Activated CD8-positive, alpha-beta T cell treated with anti-CD3 and anti-CD28 coated beads for 36 hours (primary cell): ENCODE measurements around the gene ACTL10. TPM values are rescaled to one million over a fixed set of nuclear protein-coding genes. Genes with fewer than 3 reads are reported as not detected.
A peak's percentile ranks its signal among the peaks of the same experiment; 100 is the strongest.

Experiments used
- ATAC-seq: fragments of 200-7000 bp; cut with Tn5 transposase; one replicate; pipeline ENCODE4 v1.10.0; 2021; ENCODE audit warnings: mild to moderate bottlenecking, moderate library complexity
- CTCF ChIA-PET: fragments of 350-600 bp; sonication (Branson Sonifier 250); formaldehyde crosslinking; loops from one replicate; lab custom pipeline; 2021; ENCODE audit warnings: antibody characterized with exemption; lab: Charles Lee
- POLR2A ChIA-PET: fragments of 350-600 bp; sonication (Branson Sonifier 250); formaldehyde crosslinking; loops from one replicate; lab custom pipeline; 2021; ENCODE audit warnings: antibody characterized with exemption; lab: Charles Lee
- DNase-seq: peaks from one replicate; pipeline ENCODE4 v3.0.0-alpha.2; 2020
- H3K27ac Mint-ChIP-seq: one replicate; pipeline ENCODE4 v1.8.0; 2021; ENCODE audit warnings: mild to moderate bottlenecking, mixed read lengths
- H3K27me3 Mint-ChIP-seq: one replicate; pipeline ENCODE4 v1.8.0; 2021; ENCODE audit warnings: mixed read lengths
- H3K36me3 Mint-ChIP-seq: one replicate; pipeline ENCODE4 v1.8.0; 2021; ENCODE audit warnings: low read depth, mixed read lengths
- H3K4me1 Mint-ChIP-seq: one replicate; pipeline ENCODE4 v1.8.0; 2021; ENCODE audit warnings: low read depth, mixed read lengths
- H3K4me3 Mint-ChIP-seq: one replicate; pipeline ENCODE4 v1.8.0; 2021; ENCODE audit warnings: mild to moderate bottlenecking, moderate library complexity, mixed read lengths
- H3K9me3 Mint-ChIP-seq: one replicate; pipeline ENCODE4 v1.8.0; 2021; ENCODE audit warnings: mixed read lengths
- intact Hi-C: fragments of 100-400 bp; cut with micrococcal nuclease; formaldehyde crosslinking; loops from one replicate; pipeline ENCODE4 v1.10.0; 2022
- total RNA-seq, 2 experiments: library from RNA; stranded (reverse); gene quantifications; one replicate each; pipeline ENCODE4 v1.2.3, GENCODE V29; 2021
- TF ChIP-seq, protein P1 (sequence below): fragments of 200-600 bp; IDR thresholded peaks from one replicate; pipeline ENCODE4 v1.8.0; 2022; ENCODE audit warnings: antibody characterized with exemption, mild to moderate bottlenecking

The ACTL10 gene
- total RNA-seq, 2 experiments from 2014 or later: 2.4 TPM

DNA sequence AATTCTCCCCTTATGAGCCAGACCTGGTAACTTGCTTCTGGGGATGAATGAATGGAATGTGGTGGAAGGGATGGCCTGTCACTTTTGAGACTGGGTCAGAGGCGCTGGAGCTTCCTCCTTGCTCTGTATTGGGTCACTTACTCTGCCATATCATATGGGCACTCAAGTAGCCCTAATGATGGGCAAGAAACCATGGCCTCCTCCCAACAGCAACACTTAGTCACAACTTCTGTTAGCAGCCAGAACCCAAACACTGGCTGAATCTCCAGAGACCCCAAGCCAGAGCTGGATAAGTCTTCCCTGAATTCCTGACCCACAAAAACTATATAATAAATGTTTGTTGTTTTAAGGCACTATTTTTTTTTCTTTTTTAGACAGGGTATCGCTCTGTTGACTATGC is 13.9 kb downstream of the ACTL10 start:
- Mint-ChIP-seq H3K36me3 (peaks cover 73% of the 10 kb centered on the region), H3K9me3 (no peaks in the 10 kb centered on the region), H3K4me3 (no peak overlapping the region), H3K27ac (peak overlapping the region; percentile 8), H3K4me1 (peaks cover 70% of the 10 kb centered on the region), H3K27me3 (no peaks in the 10 kb centered on the region)
- intact Hi-C loops: no loop called here
- TF ChIP-seq, protein P1, sequence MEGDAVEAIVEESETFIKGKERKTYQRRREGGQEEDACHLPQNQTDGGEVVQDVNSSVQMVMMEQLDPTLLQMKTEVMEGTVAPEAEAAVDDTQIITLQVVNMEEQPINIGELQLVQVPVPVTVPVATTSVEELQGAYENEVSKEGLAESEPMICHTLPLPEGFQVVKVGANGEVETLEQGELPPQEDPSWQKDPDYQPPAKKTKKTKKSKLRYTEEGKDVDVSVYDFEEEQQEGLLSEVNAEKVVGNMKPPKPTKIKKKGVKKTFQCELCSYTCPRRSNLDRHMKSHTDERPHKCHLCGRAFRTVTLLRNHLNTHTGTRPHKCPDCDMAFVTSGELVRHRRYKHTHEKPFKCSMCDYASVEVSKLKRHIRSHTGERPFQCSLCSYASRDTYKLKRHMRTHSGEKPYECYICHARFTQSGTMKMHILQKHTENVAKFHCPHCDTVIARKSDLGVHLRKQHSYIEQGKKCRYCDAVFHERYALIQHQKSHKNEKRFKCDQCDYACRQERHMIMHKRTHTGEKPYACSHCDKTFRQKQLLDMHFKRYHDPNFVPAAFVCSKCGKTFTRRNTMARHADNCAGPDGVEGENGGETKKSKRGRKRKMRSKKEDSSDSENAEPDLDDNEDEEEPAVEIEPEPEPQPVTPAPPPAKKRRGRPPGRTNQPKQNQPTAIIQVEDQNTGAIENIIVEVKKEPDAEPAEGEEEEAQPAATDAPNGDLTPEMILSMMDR: no peak
- no peak for DNase-seq
- ChIA-PET CTCF (interaction anchor here (0.8 to 7.6 kb wide), 4 partner anchors 10 to 27 kb away, joined by 3 to 71 read pairs (median 4); partner anchors contain the start of gene ACTL10), POLR2A (interaction anchor here (0.6 to 12.5 kb wide), 5 partner anchors 12 to 1557 kb away, joined by 3 to 262 read pairs (median 5); partner anchors contain the start of genes ACTL10, C20orf144, NECAB3 and ZNF341)
- no peak for ATAC-seq

GRCh38 chr20:33681288-33681687 is 14.5 kb downstream of the ACTL10 start:
- CTCF ChIA-PET: interaction anchor here (0.8 to 7.6 kb wide), 4 partner anchors 11 to 51 kb away, joined by 3 to 71 read pairs (median 4); partner anchors contain the start of genes ACTL10 and ZNF341
- POLR2A ChIA-PET: interaction anchor here (0.6 to 12.5 kb wide), 6 partner anchors 12 to 1557 kb away, joined by 3 to 262 read pairs (median 3); partner anchors contain the start of genes ACTL10, C20orf144, NECAB3 and PXMP4
- Mint-ChIP-seq H3K4me3 (peak overlapping the region; percentile 30), H3K27me3 (no peaks in the 10 kb centered on the region), H3K4me1 (peaks cover 70% of the 10 kb centered on the region), H3K9me3 (no peaks in the 10 kb centered on the region), H3K27ac (peak overlapping the region; percentile 86), H3K36me3 (peaks cover 72% of the 10 kb centered on the region)
- TF ChIP-seq, protein P1: no peak
- ATAC-seq: no peak
- intact Hi-C loops: no loop called here
- DNase-seq: no peak

DNA sequence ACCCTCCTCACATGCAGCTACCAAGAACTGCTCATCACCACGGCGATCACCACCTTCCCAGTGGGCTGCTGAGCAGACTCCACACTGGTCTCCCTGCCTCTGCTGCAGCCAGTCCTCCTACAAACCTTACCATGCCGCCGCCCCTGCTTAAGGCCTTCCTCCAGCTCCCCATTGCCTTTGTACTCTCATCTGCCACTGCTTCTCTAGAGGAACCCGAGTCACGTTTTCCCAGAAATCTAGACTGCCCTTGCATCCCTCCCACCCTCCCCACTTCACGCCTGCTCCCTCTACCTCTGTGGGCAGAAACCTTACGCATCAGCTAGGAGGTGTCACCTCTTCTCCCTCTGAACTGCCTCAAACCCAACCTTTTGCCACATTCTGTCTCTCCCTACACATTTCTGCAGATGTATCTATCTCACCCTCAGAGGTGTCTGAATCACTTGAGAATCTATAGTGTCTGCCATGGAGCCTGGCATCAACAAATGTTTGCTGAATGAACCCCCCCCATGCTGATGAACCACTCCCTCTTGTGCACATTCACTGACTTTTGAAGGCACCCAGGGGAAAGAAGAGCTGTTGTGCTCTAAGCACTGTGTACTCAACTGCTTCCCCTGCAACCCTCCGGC is 15.1 kb downstream of the ACTL10 start:
- Mint-ChIP-seq H3K27ac (peak overlapping the region; percentile 86), H3K9me3 (no peaks in the 10 kb centered on the region), H3K36me3 (peaks cover 67% of the 10 kb centered on the region), H3K4me3 (peak overlapping the region; percentile 30), H3K27me3 (no peaks in the 10 kb centered on the region), H3K4me1 (peaks cover 74% of the 10 kb centered on the region)
- TF ChIP-seq, protein P1: no peak
- intact Hi-C loops: no loop called here
- DNase-seq (peak; percentile 54), ATAC-seq (peak; percentile 7)
- ChIA-PET POLR2A (interaction anchor here (0.9 to 12.5 kb wide), 4 partner anchors 13 to 50 kb away, joined by 3 to 262 read pairs (median 15); partner anchors contain the start of genes ACTL10, C20orf144, NECAB3 and PXMP4), CTCF (interaction anchor here (0.9 to 7.6 kb wide), 4 partner anchors 11 to 192 kb away, joined by 3 to 71 read pairs (median 4); partner anchors contain the start of genes ACTL10, CBFA2T2 and ZNF341)

DNA sequence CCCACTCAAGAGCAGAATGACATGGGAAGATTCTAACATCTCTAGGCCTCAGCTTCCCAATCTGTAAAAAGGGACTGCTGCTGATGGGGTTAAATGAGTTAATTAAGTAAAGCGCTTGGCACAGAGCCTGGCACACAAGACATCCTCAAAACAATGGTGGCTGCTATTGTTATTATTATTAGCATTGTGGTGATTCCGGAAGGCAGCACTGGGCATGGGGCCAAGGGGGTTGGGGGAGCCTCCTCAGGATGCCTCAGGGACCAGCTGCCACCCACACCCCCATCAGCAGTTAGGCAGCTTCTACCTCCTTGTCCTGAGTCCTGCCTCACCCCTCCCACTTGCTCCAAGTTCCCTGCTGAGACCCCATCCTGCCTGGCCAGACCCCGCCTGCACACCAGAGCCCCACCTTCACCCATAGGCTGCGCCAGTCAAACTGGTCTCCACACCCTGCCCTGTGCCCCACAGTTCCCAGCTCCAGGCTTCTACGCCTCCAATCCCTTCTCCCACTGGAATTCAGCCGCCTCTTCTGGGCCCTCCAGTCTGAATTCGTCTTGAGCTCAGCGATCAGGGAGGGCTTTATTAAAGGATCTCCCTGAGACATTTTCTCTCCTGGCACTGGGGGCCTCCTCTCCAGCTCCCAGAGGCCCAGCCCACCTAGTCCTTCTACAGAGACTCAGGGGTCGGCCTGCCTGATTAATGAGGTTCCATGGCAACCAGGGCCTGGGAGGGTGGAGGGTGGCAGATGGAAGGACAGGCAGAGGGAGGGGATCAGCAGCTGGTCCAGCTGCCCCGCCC is 18.0 kb downstream of the ACTL10 start:
- TF ChIP-seq, protein P1: no peak
- Mint-ChIP-seq H3K9me3 (no peaks in the 10 kb centered on the region), H3K4me1 (peaks cover 83% of the 10 kb centered on the region), H3K27me3 (no peaks in the 10 kb centered on the region), H3K4me3 (peak overlapping the region; percentile 95), H3K36me3 (peaks cover 41% of the 10 kb centered on the region), H3K27ac (peak overlapping the region; percentile 92)
- DNase-seq (no peak), ATAC-seq (no peak)
- ChIA-PET CTCF (interaction anchor here (1.1 to 7.6 kb wide), 4 partner anchors 13 to 20 kb away, joined by 3 to 71 read pairs (median 6); partner anchors contain the start of gene ACTL10), POLR2A (interaction anchor here (0.9 to 12.5 kb wide), 4 partner anchors 16 to 48 kb away, joined by 5 to 262 read pairs (median 27); partner anchors contain the start of genes ACTL10, C20orf144, NECAB3 and PXMP4)
- intact Hi-C loops: loop anchor here (5.0 kb wide), 1 partner anchor 48 kb away; the partner anchor contains the start of gene ZNF341
